ENCODE measurements around the gene ALK. TPM values are rescaled to one million over a fixed set of nuclear protein-coding genes. Genes with fewer than 3 reads are reported as not detected.

ALK gene
- total RNA-seq, 1 donor from 2014 or later, result not detected

- H3K27me3 Mint-ChIP-seq, result peaks cover 7% of the 10 kb centered on the region
- H3K36me3 Mint-ChIP-seq (ENCODE audit: insufficient read depth), result no peaks in the 10 kb centered on the region
- no peak overlapping the region for H3K27ac Mint-ChIP-seq
- peaks cover 10% of the 10 kb centered on the region for H3K9me3 Mint-ChIP-seq (ENCODE audit: low read depth)
- H3K4me3 Mint-ChIP-seq (ENCODE audit: low read depth), result no peak overlapping the region
- no peak for DNase-seq (ENCODE audit: low spot score, unreplicated experiment)
- no peak for TF ChIP-seq CTCF (IDR thresholded peaks at IDR 0.05; ENCODE audit: unreplicated experiment)
- H3K4me1 Mint-ChIP-seq (ENCODE audit: low read depth), result no peaks in the 10 kb centered on the region
These were observed 445.9 kb downstream of the ALK start for GRCh38 chr2:29475499-29475898.

- DNase-seq (ENCODE audit: low spot score, unreplicated experiment), result no peak
These were observed 451.4 kb downstream of the ALK start for GRCh38 chr2:29469961-29470360.

GRCh38 chr2:29469516-29469915 lies 451.9 kb downstream of the ALK start:
- Mint-ChIP-seq H3K4me1 (ENCODE audit: low read depth) (no peaks in the 10 kb centered on the region), H3K27ac (no peak overlapping the region), H3K27me3 (no peaks in the 10 kb centered on the region), H3K36me3 (ENCODE audit: insufficient read depth) (peaks cover 2% of the 10 kb centered on the region), H3K4me3 (ENCODE audit: low read depth) (no peak overlapping the region), H3K9me3 (ENCODE audit: low read depth) (peaks cover 18% of the 10 kb centered on the region)
- no peak for TF ChIP-seq CTCF (IDR thresholded peaks at IDR 0.05; ENCODE audit: unreplicated experiment)
- DNase-seq (ENCODE audit: low spot score, unreplicated experiment), result no peak

More at GRCh38 chr2:29469961-29470360, 451.4 kb downstream of the ALK start:
- H3K27ac Mint-ChIP-seq, result no peak overlapping the region
- H3K9me3 Mint-ChIP-seq (ENCODE audit: low read depth), result peaks cover 18% of the 10 kb centered on the region
- peaks cover 2% of the 10 kb centered on the region for H3K36me3 Mint-ChIP-seq (ENCODE audit: insufficient read depth)
- no peaks in the 10 kb centered on the region for H3K4me1 Mint-ChIP-seq (ENCODE audit: low read depth)
- H3K4me3 Mint-ChIP-seq (ENCODE audit: low read depth), result no peak overlapping the region
- no peak for TF ChIP-seq CTCF (IDR thresholded peaks at IDR 0.05; ENCODE audit: unreplicated experiment)
- no peaks in the 10 kb centered on the region for H3K27me3 Mint-ChIP-seq

GRCh38 chr2:29463181-29463900 lies 458.0 kb downstream of the ALK start:
- no peaks in the 10 kb centered on the region for H3K36me3 Mint-ChIP-seq (ENCODE audit: insufficient read depth)
- DNase-seq (ENCODE audit: low spot score, unreplicated experiment), result no peak
- H3K4me3 Mint-ChIP-seq (ENCODE audit: low read depth), result no peak overlapping the region
- H3K27me3 Mint-ChIP-seq, result peaks cover 2% of the 10 kb centered on the region
- no peak for TF ChIP-seq CTCF (IDR thresholded peaks at IDR 0.05; ENCODE audit: unreplicated experiment)
- H3K4me1 Mint-ChIP-seq (ENCODE audit: low read depth), result no peaks in the 10 kb centered on the region
- H3K9me3 Mint-ChIP-seq (ENCODE audit: low read depth), result no peaks in the 10 kb centered on the region
- H3K27ac Mint-ChIP-seq, result no peak overlapping the region

GRCh38 chr2:29462293-29462692 lies 459.1 kb downstream of the ALK start:
- no peak overlapping the region for H3K27ac Mint-ChIP-seq
- no peaks in the 10 kb centered on the region for H3K36me3 Mint-ChIP-seq (ENCODE audit: insufficient read depth)
- no peak for DNase-seq (ENCODE audit: low spot score, unreplicated experiment)
- H3K4me3 Mint-ChIP-seq (ENCODE audit: low read depth), result no peak overlapping the region
- H3K4me1 Mint-ChIP-seq (ENCODE audit: low read depth), result no peaks in the 10 kb centered on the region
- no peak for TF ChIP-seq CTCF (IDR thresholded peaks at IDR 0.05; ENCODE audit: unreplicated experiment)
- peaks cover 2% of the 10 kb centered on the region for H3K27me3 Mint-ChIP-seq
- H3K9me3 Mint-ChIP-seq (ENCODE audit: low read depth), result no peaks in the 10 kb centered on the region
